Measurements from ENCODE around the gene ATP5ME.
"Not testable (repeated sequence)": the region's sequence is repeated elsewhere in the genome, so short reads cannot be mapped to it uniquely, and the experiment has no call there.

The ATP5ME gene, protein sequence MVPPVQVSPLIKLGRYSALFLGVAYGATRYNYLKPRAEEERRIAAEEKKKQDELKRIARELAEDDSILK

DNA sequence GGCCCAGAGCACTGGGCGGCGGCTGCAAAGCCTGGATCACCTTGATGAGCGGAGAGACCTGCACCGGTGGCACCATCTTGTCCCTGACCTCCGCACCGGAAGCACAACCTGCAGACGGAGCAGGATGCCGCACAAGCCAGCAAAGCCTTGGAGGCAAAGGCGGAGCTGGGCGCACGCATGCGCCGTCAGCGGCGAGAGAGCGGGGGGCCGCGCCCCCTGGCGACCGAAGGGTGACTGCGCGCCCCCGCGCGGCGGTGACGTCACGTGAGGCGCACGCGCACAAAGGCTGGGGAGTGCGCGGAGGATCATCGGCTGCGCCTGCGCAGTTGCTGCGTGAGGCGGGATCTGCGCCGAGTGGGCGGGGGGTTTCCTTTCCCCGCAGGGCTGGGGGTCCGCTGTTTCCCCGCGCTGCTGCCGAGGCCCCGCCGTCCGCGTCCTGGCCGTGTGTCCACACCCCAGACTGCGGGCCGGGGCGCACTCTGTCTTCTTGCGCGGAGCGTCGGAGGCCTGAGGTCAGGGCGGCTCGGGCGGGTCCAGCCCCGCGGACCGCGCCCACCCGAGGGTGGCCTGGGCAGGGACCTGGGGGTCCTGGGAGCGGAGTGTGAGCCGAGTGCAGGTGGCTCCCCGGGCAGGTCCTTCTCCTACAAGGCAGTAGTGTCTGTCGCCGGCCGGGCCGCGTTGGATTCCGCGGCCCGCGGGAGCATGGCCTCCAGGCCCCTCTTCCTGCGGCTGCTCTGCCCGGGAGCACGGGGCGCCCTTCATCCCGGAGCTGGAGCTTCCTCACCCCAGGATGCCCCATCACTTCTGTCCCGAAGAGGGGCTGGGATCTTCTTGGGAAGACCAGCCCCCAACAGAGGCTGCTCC is at the start of gene ATP5ME, which contains the start of gene MYL5:
ATP5ME (minus strand) TSS at position 105 of the 864 bp plus-strand sequence; CDS start at position 76, 29 bp downstream.
MYL5 (plus strand) TSS at position 371 of the 864 bp plus-strand sequence. CDS start 3,485 bp downstream, outside the sequence.
- DNase-seq: peak; percentile 97

DNA sequence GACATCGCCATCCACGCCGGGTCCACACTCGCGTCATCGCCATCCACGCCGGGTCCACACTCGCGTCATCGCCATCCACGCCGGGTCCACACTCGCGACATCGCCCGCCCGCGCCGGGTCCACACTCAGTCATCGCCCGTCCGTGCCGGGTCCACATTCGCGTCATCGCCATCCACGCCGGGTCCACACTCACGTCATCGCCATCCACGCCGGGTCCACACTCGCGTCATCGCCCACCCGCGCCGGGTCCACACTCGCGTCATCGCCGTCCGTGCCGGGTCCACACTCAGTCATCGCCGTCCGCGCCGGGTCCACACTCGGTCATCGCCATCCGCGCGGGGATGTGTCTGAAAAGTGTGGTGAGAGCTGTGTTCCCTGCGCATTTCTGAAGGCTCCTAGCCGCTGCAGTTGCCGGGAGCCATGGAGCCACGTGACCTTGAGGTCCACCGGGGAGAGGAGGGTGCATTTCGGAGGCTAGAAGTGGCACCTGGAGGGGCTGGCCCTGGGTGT is 48.8 kb upstream of the ATP5ME start:
- DNase-seq: no peak

DNA sequence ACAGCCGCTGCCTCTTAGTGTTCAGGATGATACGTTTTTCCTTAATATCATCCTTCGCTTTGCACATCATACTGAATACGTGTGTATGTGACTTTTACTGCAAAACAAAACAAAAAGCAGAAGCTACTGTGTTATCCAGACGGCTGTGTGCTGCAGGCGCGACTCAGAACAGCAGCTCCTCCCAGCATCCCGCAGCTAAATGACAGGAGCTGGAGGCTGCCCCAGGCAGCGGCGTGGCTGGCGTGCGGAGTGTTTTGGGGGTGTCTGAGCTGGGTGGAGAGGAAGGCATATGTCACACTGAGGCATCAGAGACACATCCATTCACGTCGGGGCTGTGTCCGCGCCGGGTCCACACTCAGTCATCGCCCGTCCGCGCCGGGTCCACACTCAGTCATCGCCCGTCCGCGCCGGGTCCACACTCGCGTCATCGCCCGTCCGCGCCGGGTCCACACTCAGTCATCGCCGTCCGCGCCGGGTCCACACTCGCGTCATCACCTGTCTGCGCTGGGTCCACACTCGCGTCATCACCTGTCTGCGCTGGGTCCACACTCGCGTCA is 48.2 kb upstream of the ATP5ME start:
- no peak for DNase-seq

DNA sequence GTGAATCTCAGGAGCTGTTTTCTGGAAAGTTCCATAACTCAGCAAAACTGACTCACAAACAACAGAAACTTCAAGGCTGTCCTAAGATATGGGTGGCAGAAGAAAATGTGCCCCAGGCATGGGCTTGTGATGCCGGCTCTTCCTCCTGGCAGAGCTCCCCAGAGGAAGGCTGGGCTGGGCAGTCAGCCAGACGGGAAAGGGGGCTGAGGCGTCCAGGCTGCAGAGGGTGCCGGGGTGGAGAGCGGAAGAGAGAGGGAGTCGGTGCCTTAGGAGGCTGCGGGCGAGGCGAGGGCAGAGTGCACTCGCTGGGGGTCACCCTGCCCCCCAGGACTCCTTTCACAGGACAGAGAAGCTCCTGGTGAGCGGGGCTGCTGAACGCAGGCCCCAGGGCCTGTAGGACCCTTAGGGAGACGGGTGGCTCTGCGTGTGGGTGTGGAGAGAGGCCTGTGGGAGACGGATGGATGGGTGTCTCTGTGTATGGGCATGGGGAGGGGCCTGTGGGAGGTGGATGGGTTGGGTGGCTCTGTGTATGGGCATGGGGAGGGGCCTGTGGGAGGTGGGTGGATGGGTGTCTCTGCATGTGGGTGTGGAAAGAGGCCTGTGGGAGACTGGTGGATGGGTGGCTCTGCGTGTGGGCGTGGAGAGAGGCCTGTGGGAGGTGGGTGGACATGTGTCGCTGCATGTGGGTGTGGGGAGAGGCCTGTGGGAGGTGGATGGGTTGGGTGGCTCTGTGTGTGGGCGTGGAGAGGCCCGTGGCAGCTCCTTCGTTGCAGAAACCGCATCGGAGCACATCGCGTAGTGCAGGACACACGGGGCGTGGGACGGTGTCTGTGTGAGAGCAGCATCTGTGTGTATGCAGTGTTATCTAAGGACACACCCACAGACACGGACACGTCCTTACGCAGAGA is 47.4 kb upstream of the ATP5ME start:
- DNase-seq: no peak

DNA sequence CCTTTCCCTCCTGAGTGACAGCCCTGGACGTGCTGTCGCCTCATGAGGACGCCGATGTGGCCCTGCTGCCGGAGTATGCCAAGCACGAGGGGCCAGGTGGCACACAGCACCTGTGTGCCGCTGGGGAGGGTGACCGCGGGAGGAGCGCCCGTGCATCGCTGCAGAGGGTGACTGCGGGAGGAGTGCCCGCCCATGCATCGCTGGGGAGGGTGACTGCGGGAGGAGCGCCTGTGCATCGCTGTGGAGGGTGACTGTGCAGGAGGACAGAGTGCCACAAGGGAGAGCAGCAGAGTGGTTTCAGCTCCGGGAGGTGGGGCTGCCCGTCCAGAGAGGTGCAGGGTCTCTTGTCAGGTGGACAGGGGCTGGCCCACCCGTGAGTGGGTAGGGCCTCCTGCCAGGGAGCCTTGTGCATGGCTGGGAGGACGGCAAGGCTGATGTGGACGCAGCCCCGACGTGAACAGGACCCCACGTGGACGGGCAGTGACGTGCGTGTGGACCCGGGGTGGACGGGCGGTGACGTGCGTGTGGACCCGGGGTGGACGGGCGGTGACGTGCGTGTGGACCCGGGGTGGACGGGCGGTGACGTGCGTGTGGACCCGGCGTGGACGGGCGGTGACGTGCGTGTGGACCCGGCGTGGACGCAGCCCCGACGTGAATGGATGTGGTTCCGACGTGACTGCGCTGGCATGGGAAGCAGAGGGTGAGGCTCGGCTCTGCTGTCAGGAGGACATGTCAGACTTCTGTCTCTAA is 46.2 kb upstream of the ATP5ME start:
- no peak for DNase-seq

DNA sequence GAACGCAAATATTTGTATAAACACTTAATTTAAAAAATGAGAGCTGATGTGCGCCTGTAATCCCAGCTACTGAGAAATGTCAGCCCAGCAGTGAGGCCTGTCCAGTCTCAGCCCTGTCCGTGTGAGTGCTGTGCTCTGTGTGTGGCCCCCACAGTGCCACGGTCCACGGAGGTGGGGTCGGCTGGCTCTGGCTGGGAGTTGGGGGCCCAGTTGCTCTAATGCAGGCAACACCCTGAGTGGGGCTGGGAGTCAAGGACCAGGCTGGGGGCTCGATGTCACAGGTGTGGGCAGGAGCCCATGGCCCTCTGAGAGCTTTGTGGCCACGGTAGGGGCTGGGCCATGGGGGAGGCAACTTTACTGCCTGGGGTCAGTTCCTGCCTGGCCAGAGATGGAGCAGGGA is 44.4 kb upstream of the ATP5ME start:
- DNase-seq: no peak

DNA sequence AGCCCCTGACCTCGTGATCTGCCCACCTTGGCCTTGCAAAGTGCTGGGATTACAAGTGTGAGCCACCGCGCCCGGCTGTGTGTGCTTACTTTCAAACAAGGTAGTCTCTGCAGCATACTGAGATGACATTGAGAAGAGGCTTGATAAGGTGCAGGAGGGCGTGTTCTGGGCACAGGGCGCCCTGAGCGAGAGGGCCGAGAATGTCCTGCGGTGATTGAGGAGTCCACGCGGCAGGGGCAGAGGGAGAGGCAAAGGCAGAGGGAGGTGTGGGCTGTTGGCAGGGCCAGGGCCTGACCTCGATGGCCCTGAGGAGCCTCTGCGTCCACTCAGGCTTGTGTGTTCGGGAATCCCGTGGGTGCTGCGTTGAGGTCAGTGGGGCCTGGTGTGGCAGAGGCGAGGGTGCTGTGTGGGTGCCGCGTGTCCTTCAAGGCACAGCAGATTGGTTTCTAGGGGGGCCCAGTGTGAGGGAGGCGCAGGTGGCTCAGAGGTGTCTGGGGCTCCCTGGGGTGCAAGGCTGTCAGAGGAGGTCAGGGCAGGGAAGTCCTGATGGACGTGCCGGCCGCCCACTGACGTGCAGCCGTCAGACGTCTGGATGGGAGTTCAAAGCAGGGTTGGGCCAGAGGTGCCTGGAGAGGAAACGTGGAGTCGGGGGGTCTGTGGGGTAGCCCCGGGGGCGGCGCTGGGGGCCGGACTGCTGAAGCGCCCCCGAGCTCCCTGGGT is 43.7 kb upstream of the ATP5ME start:
- DNase-seq: no peak

DNA sequence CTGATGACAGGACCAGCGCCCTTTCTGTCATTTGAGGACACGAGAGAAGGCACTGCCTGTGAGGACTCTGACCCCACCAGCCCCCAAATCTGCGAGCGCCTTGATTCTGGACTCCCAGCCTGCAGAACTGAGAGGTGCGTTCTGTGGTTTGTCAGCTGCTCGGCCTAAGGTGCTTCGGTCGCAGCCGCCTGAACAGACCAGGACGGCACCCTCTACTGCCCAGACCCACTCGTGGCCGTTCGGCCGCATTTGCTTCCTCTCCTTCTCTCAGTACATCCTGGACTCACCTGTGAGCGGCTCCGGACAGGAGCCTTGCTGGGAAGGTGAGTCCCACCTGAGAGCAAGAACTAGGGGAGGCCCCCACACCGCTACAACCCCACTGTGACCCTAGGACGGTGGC is 40.0 kb upstream of the ATP5ME start:
- DNase-seq: no peak

DNA sequence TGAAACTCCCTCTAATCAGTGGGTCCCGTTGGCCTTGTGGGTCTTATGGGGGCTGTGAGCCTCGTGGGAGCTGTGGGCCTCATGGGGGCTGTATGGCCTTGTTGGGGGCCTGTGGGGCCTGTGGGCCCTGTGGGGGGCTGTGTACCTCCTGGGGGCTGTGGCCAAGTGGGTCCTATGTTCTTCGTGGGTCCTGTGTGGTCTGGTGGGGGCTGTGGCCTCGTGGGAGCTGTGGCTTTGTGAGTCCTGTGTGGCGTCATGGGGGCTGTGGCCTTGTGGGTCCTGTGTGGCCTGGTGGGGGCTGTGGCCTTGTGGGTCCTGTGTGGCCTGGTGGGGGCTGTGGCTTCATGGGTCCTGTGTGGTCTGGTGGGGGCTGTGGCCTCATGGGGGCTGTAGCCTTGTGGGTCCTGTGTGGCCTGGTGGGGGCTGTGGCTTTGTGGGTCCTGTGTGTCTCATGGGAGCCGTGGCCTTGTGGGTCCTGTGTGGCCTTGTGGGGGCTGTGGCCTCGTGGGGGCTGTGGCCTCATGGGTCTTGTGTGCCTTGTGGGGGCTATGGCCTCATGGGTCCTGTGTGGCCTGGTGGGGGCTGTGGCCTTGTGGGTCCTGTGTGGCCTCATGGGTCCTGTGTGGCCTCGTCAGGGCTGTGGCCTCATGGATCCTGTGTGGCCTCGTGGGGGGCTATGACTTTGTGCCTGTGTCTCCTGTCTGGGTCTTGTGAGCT is 39.0 kb upstream of the ATP5ME start:
- DNase-seq: no peak

DNA sequence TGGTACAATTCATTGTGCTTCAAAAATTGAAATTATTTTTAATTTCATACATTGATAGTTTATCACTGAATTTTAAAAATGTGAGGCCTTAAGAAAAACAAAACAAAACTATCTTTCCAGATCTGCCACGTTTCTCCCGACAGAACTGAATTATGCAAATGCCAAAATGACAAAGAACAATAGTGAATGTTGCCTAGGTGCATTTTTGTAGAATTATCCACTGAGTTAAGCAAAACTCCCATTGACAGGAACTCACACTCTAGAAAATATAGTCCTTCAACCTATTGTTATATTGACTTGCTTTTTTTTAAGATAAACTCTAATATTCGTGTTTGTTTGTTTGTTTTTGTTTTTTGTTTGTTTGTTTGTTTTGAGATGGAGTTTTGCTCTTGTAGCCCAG is 38.0 kb upstream of the ATP5ME start:
- no peak for DNase-seq

DNA sequence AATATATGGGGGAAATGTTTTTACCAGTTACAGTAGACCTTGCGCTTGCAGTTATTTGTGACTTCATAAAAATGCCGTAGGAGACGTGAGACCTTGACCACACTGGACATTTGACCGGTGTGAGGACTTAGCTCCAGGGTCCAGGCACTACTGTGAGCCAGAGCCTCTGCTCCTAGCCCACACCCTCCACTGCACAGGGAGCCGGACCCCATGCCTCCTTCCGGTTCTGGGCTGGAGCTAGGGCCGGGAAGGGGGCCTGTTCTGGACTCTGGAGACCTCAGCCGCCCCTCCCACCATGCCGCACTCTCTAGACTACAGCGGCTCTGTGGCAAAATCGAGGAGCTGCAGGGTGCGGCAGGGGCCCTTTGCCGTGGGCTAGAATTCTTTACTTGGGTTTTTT is 36.8 kb upstream of the ATP5ME start:
- DNase-seq: no peak

DNA sequence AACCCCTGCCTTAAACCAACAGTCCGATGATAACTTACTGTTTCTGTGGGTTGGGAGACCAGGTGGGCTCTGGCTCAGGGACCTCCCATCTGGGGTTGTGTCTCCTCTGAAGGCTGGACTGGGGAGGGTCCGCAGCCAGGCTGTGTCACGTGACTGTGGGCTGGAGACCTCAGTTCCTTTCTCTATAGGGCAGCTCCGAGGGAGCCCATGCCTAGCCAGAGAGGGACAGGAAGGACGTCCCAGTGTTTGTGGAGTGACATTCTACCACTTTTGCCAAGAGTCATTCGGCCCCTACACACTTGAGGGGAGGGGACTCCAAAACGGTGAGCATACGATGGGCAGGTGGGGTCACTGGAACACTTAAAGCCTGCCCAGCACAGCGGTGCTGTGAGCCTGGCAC is 36.0 kb upstream of the ATP5ME start:
- no peak for DNase-seq

DNA sequence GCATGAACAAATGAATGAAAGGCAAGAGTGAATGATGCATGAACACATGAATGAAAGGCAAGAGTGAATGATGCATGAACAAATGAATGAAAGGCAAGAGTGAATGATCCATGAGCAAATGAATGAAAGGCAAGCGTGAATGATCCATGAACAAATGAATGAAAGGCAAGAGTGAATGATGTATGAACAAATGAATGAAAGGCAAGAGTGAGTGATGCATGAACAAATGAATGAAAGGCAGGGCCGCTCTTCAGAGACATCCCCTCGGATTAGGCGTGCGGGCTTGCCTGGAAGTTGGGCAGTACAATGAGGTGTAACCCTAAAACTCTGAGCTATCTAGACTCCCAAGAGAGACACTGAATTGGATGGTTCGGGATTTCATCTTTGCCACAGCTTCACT is 35.3 kb upstream of the ATP5ME start:
- DNase-seq: no peak

DNA sequence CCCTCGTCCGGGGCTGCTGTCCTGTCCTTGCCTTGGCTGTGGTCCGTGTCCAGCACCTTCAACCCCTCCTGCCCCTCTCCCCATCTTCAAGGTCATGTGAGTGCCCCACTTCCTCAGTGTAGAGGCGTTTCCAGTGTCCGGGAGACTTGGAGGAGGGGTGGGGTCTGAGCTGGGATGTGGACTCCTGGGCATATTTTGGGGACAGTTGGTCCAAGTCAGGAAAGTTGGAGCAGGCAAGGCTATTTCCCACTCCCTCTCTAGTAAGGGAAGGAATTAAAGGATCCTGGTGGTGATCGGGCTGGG is 34.5 kb upstream of the ATP5ME start:
- no peak for DNase-seq

DNA sequence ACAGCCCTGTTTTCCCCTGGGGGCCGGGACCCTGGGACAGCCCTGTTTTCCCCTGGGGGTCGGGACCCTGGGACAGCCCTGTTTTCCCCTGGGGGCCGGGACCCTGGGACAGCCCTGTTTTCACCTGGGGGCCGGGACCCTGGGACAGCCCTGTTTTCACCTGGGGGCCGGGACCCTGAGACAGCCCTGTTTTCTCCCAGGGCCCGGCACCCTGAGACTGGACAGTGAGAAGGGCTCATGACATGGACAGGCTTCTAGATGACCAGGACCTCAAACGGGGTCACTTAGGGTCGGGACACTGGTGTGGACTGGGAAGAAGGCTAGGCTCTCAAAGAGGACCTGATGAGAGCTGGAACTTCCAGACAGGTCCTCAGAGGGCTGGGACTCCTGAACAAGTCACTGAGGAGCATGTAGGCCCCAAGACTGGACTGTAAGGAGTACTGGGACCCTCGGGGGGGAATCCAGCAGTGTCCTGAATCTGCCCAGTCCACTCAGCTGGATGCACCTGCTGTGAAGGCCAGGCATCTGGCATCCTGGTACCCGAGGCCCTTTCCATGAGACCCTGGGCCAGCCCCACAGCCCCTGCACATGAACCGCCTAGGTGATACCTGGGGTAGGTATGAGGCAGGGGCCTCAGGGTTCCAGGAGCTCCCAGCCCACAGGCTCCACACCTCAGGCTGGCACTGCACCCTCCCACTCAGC is 34.0 kb upstream of the ATP5ME start:
- DNase-seq: no peak

DNA sequence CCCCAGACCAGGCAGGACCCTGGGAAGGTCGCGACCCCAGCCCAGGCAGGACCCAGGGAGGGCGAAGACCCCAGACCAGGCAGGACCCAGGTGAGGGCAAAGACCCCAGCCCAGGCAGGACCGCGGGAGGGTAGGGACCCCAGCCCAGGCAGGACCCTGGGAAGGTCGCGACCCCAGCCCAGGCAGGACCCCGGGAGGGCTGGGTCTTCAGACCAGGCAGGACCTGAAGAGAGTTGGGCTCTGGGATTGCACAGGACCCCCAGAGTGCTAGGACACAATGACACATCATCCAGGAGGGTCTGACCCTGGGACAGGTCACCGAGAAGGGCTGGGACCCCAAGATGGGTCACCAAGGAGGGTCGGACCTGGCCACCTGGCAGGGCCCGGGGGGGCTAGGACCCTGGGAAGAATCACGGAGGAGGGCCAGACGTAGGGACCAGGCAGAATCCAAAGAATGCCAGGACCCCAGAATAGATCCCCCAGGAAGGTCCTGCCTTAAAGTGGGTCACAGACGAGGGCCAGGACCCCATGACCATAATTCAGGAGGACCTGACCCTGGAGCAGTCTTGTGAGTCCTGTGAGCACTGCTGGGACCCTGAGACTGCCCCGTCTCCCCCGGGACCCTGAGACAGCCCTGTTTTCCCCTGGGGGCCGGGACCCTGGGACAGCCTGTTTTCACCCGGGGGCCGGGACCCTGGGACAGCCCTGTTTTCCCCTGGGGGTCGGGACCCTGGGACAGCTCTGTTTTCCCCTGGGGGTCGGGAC is 32.9 kb upstream of the ATP5ME start:
- no peak for DNase-seq

DNA sequence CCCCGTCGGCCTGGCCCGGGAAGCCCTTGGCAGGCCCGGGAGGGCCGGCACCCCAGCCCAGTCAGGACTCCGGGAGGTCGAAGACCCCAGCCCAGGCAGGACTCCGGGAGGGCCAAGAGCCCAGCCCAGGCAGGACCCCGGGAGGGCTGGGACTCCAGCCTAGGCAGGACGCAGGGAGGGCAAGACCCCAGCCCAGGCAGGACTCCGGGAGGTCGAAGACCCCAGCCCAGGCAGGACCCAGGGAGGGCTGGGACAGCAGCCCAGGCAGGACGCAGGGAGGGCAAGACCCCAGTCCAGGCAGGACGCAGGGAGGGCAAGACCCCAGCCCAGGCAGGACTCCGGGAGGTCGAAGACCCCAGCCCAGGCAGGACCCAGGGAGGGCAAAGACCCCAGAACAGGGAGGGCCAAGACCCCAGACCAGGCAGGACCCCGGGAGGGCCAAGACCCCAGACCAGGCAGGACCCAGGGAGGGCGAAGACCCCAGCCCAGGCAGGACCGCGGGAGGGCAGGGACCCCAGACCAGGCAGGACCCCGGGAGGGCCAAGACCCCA is 32.1 kb upstream of the ATP5ME start:
- DNase-seq: not testable (repeated sequence)

DNA sequence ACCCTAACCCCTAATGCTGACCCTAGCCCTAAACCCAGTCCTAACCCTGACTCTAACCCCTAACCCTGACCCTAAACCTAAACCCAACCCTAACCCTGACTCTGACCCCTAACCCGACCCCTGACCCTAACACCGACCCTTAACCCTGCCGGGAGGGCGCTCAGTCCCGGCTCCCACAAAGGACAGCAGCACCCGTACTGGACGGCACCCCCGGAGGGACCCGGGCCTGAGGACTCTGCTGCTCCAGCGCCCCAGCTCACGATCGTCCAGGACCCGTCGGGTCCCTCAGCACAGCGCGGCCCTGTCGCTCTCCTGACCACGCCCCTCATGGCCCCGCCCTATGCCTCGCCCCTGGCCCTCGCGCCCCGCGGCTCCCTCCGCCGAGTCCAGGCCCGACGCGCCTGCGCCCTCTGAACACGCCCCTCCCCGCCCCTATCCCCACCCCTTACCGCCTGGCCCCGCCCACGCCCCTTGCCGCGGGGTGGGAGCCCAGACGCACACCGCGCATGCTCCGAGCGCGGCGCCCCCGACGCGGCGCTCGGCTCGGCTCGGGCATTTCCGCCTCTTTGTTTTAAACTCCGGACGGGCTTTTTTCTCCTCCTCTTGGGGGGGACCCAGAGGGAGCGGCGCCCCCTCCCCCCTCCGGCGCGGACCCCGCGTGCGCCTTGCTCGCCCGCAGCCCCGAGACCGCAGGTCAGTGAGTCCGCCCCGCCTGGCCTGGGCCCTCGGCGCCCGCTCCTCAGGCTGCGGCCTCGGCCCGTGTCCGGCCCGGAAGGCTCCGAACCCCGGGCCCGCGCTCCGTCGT is 31.4 kb upstream of the ATP5ME start, which contains the start of gene PCGF3:
PCGF3 (plus strand) TSS at position 555 of the 805 bp plus-strand sequence. CDS start 27,849 bp downstream, outside the sequence.
- DNase-seq: peak; percentile 98
